Activated naive CD8-positive, alpha-beta T cell treated with anti-CD3 and anti-CD28 coated beads, Interleukin-2, amount 50 U/mL, for 16 hours (primary cell): ENCODE measurements around the gene TMEM151B.

Source experiments
- DNase-seq: peaks from one replicate; pipeline ENCODE4 v3.0.0-alpha.2; 2020; ENCODE audit warnings: low read depth, low spot score

Gene TMEM151B

DNA sequence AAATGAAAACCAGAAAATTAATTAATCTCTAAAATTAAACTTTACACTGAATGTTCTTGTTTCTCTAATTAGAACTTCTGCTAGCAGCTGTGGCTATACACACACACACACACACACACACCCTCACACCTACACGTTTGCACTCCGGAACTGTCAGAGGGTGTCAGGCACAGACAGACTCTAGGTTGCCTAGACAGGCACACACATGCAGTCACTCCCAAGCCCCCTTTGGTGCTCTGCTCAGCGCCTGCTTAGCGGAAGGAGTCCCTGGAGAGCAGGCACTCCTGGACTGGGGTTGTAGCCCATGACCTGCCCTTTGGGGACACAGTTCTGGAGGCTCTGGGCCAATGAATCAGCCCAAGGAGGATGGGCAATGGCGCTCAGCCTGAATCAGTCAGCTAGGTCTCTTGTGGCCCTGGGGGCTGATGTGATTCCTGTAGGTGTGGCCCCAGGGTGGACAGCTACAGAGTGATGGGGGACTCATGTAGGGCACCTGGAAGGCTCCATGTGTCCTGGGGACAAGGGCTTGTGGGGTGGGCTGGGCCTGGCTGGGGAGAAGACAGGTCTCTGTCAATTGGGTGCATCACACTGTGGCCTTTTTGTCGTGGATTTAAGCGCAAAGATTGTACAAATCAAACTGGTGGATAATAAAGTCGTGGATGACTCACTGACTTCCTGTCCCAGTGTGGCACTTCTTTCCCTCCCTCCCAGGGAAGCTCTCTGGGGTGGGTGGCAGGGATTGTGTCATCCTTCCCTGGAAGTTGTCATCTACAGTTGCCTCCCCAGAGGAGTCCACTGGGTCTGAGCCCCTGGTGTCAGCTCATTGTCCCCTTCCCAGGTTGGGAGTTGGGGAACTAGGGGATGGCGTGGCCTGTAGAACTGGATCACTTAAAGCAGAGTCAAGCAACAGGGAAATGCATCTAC is 8.8 kb downstream of the TMEM151B start:
- DNase-seq = no peak

DNA sequence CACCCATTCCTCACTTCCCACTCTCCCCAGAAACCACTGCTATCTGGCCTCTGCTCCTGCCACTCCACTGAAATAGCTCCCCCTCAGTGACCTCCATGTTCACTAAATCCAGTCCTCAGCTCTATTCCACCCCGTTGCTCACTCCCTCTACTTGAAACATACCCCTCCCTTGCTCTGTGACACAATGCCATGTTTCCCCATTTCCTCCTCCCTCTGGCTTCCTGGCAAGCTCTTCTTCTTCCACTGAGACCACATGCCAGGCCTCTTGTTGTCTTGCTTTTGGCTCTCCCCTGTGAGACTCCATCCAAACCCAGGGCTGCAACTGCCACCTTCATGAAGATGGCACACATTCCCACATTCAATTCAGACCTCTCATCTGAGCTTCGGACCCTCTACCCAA is 13.9 kb downstream of the TMEM151B start:
- DNase-seq = no peak

DNA sequence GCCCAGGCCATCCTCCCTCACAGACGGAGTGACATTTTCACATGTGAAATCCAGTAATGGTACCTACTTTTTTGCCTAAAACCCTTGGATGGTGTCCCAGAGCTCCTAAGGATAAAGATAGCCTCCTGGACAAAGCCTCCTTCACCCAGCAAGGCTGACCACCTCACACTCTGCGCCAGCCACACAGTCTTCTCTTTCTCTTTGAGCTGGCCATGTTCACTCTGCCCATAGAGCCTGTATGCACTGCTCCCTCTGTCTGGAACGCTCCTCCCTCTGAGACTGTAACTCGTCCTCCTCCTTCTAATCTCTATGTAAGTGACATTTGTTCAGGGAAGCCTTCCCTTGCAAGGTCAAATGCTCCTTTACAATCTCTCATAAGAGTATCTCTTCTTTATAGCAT is 14.6 kb downstream of the TMEM151B start:
- DNase-seq = no peak

DNA sequence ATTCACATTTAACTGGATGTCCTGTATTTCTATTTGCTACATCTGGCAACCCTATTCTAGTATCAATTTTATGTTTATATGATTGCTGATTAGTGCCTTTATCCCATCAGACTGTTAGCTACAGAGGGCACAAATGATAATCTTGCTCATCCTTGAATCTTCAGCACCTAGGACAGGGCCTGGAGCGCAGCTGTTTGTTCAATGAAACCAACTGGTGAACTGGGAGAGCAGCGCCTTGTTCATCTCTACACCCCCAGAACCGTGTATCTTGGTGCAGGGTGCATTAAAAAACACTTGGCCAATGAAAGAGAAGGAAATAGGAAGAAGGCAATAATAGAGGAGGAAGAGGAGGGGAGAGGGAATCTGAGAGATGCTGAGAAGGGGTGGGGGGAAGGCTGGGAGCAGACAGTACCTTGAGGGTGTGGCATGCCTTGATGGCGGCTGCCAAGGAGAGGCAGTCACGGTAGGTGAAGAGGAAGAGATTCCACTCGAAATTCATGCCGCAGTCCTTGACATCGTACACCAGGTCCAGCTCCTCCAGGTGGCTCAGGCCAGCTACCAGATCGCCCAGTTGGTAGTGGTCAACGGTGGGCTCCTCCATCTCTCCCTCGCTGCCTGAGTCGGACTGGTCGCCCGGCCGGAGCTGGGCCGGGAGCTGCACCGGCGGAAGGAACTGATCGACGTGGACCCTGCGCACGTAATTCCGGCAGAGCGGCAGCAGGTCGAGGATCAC is 15.5 kb downstream of the TMEM151B start:
- no peak for DNase-seq

DNA sequence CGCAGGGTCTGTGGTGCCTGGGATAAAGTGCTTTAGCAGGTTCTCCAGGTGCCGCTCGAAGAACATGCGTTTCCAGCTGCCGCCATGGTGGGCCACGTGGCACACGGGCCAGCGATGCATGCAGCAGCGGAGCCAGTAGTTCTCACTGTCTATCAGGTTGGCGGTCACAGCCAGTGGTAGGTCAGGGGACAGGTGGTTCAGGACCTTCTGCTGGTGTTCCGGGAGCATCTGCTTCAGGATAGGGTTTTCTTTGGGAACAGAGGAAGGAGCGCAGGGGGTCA is 16.0 kb downstream of the TMEM151B start:
- no peak for DNase-seq

DNA sequence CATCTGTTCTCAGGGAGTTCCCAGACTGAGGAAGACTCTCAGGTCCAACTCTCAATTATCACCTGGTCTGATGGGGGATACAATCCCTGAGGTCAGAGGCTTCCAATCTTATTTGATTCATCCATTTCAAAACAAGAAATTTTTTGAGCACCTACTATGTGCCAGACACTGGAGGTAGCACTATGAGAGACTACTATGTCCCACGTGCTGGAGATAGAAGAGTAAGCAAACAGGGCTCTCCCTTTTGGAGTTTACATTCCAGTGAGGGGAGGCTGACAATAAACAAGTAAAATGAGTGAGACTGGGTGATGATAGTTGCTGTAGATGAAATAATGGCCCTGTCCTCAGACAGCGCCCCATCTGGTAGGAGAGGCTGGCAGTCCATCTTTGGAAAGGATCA is 16.5 kb downstream of the TMEM151B start:
- no peak for DNase-seq

DNA sequence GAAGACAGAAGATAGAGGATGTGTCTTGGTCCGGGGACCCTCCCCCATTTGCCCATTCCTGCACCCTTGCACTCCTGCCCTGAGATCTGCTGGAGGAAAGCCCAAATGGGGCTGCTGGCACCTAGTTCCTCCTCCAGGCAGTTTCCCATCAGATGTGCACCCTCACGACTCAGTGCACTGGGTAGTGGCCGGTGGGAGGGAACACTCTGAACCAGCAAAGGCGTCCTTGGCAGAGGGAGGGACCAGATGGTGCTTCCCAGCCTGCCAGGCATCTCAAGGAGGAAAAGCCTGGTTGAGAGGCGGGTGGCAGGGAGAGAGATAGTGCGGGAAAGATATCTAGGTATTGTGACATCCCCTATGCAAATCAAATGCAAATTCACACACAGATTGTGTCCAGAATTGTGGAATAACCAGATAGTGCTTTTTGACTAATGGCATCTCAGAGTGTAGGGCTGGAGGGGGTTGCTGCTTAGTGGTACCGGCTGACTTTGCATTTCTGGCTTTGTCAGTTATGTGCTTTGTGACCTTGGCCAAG is 19.5 kb downstream of the TMEM151B start:
- DNase-seq = no peak

DNA sequence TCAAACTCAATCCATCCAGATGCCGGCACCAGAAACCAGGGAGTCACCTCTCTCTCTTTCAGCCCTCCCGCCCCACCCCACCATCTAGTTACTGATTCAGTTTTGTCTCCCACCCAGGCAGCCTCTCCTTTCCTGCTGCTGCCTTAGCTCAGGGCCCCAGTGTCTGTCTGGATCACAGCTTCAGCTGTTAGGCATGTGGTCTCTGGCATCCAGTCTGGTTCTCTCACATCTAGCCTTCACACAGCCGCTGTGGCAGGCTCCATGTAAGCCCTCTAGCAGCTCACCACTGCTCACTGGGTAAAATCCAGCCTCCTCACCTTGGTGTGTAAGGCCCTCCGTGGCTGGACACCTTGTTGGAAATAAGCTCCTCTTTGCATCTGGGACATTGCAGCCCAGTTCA is 21.6 kb downstream of the TMEM151B start:
- no peak for DNase-seq

DNA sequence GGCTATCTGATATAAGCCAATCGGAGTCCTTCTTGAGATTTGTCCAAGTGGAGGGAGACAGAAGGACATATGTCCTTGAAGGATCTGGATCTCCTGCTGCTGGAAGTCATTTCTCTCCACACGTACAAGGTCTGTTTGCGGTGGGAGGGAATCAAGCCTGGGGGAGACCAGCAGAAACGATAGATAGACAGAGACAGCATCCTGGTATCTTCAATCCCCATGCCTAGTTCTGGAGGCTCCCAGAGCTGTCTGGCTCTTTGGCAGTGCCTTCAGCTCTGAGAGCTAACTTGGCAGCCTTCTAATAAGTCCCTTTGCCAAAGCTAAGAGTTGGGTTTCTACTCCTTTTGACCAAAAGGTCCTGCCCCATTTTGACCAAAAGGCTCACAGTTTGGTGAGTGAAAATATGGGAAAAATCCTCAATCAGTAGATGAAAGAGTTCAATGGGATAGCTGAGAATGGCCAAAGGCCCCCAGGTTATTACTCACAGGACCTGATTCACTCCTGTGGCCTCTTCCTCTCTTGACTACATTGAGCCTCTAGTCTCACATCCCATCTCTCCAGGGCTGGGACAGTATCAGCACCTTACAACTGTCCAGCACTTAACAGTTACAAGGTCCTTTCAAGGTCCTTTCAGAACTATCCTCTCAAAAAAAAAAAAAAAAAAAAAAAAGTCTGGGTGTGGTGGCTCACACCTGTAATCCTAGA is 22.6 kb downstream of the TMEM151B start:
- DNase-seq = no peak

DNA sequence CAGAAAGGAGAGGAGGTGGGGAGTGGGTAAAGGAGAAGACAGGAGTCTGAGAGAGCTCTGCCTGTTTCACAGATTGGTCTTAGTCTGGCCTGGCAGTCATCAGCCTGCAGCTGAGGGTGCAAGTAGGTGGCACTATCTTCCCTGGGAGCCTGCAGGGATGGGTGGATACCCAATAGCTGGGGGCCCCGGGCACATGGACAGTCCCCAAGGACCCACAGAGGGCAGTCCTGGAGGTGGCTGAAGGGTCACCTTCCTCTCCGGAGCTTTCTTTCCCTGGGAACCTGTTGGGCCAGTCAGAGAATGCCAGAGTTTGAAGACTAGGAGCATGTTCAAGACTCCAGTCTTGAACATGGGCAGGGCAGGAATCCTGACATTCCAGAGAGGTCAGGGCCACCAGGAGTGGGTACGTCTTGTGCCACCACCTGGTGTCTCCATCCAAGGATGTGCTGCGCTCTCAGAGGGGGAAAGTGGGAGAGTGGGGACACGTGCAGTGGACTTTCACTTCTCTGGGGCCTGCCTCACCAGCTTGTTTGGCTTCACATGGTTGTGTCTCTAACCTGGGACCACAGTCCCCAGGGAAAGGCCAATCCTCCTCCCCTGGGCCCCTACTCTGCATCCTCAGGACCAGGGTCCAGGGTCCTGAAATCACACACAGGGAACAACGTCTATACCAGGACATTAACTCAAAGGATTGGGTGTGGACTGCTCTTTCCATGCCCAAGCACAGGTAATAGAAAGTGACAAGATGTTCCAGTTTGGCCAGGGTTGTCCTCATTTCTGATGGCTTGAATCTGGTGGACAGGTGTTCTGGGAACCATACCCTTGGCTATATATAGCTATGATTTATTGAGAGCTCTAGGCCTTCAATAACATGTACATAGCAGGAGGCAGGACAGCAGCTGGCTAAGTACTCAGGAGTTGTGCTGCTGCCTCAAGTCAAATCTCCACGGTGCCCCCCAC is 24.9 kb downstream of the TMEM151B start:
- DNase-seq = no peak

DNA sequence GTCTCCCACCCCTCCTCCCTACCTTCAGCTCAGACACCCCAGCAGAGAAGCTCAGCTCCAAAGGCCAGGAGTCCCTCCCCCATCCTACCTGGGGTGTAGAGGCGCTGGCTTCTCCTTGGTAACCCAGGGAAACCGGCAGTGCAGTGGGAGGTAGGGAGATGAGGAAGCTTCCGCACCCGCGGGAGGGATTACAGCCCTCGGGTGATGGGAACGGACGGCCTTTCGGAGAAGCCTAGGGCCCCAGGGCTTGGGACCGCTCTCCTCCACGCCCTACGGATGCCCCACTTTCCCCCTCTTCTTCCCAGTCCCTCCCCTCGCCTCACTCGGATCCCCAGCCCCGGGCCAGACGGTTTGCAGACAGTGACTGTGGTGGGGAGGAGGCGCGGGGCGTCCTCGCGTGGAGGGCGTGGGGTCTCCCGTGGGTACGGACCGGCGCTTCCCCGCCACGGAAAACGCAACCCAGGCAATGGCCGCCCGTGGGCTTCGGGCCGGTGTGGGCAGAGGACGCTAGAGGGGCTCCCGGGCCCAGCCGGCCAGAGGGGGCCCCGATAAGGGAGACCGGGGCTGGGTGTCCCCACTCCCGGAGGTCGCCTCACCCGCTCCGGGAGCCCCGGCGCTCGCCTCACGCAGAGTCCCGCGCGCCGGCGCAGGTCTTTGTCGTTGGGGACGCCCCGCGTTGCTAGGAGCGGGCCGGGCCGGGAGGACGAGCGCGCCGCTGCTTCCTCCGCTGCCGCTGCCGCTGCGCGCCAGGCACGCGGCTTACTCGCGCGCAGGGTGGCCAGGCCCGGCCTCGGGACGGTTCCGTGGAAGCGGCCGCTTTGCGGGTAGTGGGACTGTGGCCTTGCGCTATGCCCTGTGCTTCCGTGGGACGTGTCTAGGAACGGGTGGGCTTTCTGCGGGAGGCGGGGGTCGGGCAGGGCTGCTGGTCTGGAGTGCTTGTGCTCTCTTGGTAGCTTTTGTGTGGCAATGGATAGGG is 27.1 kb downstream of the TMEM151B start:
- DNase-seq = peak; percentile 15

DNA sequence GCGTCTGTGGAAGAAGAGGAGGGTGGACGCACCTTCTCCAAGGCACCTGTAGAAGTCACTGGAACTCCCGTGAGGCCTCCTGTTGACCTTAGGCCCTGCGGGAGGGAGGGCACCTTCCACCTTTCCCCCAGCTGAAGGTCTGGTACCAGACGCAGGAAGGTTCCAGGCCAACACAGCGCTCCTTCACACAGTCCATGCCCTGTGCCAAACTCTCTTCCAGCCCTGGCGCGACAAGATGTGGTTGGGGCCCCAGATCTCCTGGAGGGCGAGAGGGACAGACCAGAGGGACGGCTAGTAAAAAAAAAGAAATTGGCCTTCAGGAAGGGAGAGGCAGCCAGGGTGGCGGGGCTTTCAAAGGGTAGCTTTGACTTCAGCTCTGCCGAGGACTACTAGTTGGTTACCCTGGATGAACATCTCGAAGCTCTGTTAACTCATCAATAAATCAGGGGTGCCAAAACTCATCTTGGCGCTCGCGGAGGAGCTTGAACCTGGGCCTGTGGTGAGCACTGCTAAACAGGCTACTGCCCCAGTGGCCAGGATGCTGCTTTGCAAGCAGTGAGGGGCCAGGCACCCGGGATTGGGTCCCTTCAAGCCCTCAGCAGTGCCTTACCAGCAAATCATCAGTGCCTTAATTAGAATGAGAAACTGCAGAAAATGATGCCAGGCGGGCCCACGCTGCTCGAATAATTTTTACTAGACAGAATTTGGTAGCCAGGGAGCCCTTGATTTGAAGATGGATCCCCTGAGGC is 28.0 kb downstream of the TMEM151B start:
- DNase-seq = no peak

DNA sequence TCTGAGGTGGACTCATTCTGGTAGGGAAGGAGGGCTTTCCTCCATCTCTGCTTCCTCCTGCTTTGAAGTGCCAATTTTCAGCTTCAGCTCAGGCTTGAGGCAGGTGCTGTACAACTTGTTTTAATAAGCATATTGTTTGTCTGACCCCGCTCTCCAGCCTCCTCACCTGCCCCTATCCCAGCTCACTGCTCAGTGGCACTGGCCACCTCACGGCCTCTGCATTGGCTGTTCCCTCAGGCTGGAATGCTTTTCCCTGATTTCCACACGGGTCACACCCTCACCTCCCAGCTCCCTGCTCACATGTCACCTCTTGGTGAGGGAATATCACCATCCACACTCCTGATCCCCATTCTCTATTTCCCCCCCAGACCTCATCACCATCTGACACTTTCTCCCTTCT is 28.6 kb downstream of the TMEM151B start:
- DNase-seq = no peak

DNA sequence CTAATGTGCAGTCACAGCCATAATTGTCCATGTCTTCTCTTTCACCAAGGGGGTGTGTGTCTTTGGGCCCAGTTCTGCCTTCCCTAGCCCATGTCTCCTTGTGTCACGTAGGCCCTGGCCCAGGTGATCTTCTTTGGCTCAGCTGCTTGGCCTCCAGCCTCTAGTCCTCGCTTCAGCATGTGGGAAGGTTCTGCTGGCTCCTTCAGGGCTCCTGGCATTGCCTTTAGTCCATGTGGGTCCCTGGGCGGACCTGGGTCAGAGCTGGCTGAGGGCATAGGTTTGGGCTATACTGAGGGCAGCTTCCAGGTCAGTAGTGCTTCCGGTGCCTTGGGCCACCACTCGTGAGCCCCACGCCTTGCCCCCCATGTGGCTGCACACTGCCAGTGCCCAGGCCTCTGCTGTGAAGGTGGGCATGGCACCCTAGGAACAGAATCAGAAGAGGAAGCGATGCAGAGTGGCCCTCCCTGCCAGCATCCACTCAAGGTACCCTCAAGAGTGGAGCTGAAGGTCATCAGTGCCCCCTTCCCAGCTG is 30.1 kb downstream of the TMEM151B start:
- no peak for DNase-seq

DNA sequence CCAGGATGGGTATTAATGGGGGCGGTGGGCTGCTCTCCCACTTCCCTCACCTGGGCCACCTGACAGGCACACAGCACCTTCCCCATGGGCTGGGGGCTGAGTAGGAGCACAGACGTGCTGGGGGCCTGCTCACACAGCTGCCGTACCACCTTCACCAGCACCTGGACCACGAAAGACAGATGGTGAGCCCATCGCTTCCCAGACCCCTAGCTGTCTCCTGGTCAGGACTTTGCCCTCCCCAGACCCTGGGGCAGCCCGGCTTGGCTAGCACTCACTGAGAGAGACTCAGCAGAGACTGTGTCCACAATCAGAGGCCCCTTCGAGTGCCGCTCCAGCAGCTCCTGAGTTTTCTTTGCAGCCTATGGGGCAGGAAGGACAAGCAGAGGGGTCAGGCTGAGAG is 30.9 kb downstream of the TMEM151B start:
- DNase-seq = no peak

DNA sequence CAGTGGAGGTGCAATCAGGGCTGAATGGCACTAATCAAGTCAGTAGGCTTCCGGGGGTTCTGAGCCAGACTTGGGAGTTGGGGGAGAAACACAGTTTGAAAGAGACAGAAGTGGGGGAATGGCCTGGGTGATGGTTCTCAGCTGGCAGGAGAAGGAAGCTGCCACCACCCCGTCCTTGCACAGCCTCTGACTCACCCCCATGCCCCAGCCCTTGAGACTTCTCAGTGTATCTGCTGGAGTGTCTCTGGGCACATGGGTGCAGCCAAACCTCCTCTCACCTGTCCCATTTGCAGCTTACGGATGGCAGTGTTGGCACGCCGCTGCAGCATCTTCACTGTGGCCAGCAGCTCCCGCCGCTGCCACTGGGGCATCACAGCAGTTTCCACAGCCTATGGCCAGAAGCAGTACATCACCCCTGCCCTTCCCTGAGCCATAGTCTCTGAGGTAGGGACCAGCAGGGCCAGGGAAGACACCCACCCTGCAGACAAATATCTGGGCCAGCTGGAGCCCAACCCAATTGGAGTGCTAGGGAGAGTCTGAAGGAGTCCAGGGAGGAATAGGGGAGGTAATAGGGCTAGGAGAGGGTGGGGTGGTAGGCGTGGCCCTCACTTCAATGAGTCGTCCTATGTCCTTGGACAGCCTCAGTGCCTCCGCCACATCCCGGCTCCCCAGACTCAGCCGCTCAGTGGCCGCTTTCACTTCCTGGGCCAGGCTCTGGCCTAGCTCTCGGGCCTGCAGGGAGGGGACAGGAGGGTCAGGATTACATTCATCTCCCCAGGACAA is 31.7 kb downstream of the TMEM151B start:
- DNase-seq = no peak

DNA sequence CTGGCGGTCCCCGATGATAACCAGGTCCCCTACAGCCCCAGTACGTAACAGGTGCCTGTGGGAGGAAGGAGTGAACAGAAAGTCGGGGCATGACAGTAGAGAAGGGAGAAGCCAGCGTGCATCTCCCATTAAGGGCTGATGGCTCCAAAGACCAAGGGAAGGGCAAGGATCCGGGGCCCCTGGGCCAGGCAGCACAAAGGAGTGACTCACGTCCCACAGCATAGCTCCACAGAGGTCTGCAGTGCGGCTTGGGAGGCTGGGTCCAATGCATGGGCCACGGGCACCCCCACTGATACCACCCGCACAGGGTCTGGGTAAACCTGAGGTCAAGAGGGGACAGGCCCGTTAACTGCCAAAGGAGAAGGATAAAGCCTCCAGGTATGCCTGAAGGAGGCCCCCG is 32.6 kb downstream of the TMEM151B start:
- no peak for DNase-seq

DNA sequence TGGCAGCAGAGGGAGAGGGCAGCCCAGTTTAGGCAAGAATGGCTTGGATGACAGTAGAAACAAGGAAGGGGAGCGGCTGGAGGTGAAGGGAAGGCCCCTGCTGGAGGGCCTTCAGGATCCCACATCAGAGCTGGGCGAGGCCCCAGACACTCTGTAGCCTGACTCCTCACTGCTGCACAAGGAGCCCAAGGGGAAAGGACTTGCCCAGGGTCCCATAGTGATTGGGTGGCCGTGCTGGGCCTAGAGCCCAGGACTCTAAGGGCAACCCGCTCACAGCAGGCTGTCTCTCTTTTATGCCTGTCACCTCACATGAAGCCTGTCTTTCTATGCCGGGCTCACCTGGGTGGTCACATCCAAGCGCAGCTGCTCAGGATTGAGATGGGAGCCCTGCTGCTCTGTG is 33.6 kb downstream of the TMEM151B start:
- DNase-seq = no peak
